CD4-positive, alpha-beta T cell (primary cell): ENCODE results near the gene ATAD2B. TPM values are rescaled to one million over a fixed set of nuclear protein-coding genes. Genes with fewer than 3 reads are reported as not detected.

Source experiments
- ATAC-seq: fragments of 200-7000 bp; cut with Tn5 transposase; one replicate; pipeline ENCODE4 v1.10.0; 2022; ENCODE audit warnings: mild to moderate bottlenecking; ENCODE audit not compliant: poor library complexity
- CTCF ChIA-PET: fragments of 350-600 bp; sonication (Branson Sonifier 250); formaldehyde crosslinking; loops from one replicate; lab custom pipeline; 2021; ENCODE audit warnings: antibody characterized with exemption, inconsistent platforms; lab: Charles Lee
- POLR2A ChIA-PET: fragments of 350-600 bp; sonication (Branson Sonifier 250); formaldehyde crosslinking; loops from one replicate; lab custom pipeline; 2021; ENCODE audit warnings: antibody characterized with exemption, inconsistent platforms; lab: Charles Lee
- DNase-seq, 14 experiments: peaks; one replicate each; pipeline ENCODE4 v3.0.0-alpha.2; 2013 to 2020; ENCODE audit warnings: mixed read lengths in 2 of 14
- H3K27ac ChIP-seq, 2 donors: one replicate each; pipeline versions ENCODE4 v1.5.1 to v1.7.0; 2013; ENCODE audit warnings: low read length in 2 of 2, low read depth in 1 of 2, mild to moderate bottlenecking in 1 of 2
- H3K27me3 ChIP-seq, 2 experiments: 1 replicate in 1 of 2; 2 replicates in 1 of 2; pipeline versions ENCODE4 v1.6.1 to v1.7.0; 2013; ENCODE audit warnings: low read length in 2 of 2, control low read depth in 1 of 2, mild to moderate bottlenecking in 1 of 2, moderate library complexity in 1 of 2; ENCODE audit not compliant: insufficient read depth in 2 of 2, control insufficient read depth in 1 of 2
- H3K36me3 ChIP-seq: one replicate; pipeline ENCODE4 v1.6.1; 2013; ENCODE audit warnings: low read length, control low read depth; ENCODE audit not compliant: insufficient read depth
- H3K4me1 ChIP-seq: one replicate; pipeline ENCODE4 v1.6.1; 2013; ENCODE audit warnings: low read length, control low read depth; ENCODE audit not compliant: insufficient read depth
- H3K4me3 ChIP-seq: one replicate; pipeline ENCODE4 v1.5.1; 2013; ENCODE audit warnings: mild to moderate bottlenecking, low read length, moderate library complexity
- H3K9me3 ChIP-seq, 2 experiments: 1 replicate in 1 of 2; 2 replicates in 1 of 2; pipeline versions ENCODE4 v1.6.1 to v1.7.0; 2013; ENCODE audit warnings: low read length in 2 of 2, mild to moderate bottlenecking in 2 of 2, control low read depth in 1 of 2, moderate library complexity in 1 of 2; ENCODE audit not compliant: control insufficient read depth in 1 of 2, insufficient read depth in 1 of 2
- H3K27ac Mint-ChIP-seq: one replicate; pipeline ENCODE4 v1.8.0; 2020; ENCODE audit warnings: mixed read lengths
- H3K27me3 Mint-ChIP-seq: one replicate; pipeline ENCODE4 v1.8.0; 2021; ENCODE audit warnings: mixed read lengths
- H3K36me3 Mint-ChIP-seq: one replicate; pipeline ENCODE4 v1.8.0; 2021; ENCODE audit warnings: low read depth, mixed read lengths
- H3K4me1 Mint-ChIP-seq: one replicate; pipeline ENCODE4 v1.8.0; 2021; ENCODE audit warnings: low read depth, mixed read lengths
- H3K4me3 Mint-ChIP-seq: one replicate; pipeline ENCODE4 v1.8.0; 2020; ENCODE audit warnings: mild to moderate bottlenecking, mixed read lengths
- H3K9me3 Mint-ChIP-seq: one replicate; pipeline ENCODE4 v1.8.0; 2020; ENCODE audit warnings: mixed read lengths
- CTCF ChIP-seq: fragments of 200-600 bp; IDR thresholded peaks from one replicate; pipeline ENCODE4 v1.8.0; 2022; ENCODE audit warnings: antibody characterized with exemption, mild to moderate bottlenecking
- intact Hi-C, 2 experiments: fragments of 100-400 bp; cut with DNase I in 1 of 2; cut with micrococcal nuclease in 1 of 2; formaldehyde crosslinking; loops; one replicate each; pipeline versions ENCODE4 v1.15.1 to v1.9.0; 2023 to 2025; cut with DNase I, micrococcal nuclease
- total RNA-seq, 174 experiments: library from RNA in 2 of 174; stranded (reverse) in 2 of 174; gene quantifications; one replicate each; pipeline ENCODE4 v1.2.3 and lab custom pipeline; 2021 to 2026

ATAD2B gene
- total RNA-seq, 2 experiments from 2014 or later: 30.7 to 35.4 TPM

GRCh38 chr2:23828986-23829385, 97.9 kb downstream of the ATAD2B start:
- no peaks in the 10 kb centered on the region for H3K9me3 Mint-ChIP-seq
- no peak overlapping the region for H3K4me3 Mint-ChIP-seq
- DNase-seq: no peak
- H3K27me3 Mint-ChIP-seq: no peaks in the 10 kb centered on the region
- intact Hi-C loops: loop anchor here in 1 of 2 experiments (5.0 kb wide), 1 partner anchor 553 kb away; no protein-coding TSS in a partner anchor
- H3K4me1 Mint-ChIP-seq: no peaks in the 10 kb centered on the region
- POLR2A ChIA-PET: no interaction called here
- Histone ChIP-seq H3K4me3 (no peak overlapping the region), H3K4me1 (no peaks in the 10 kb centered on the region), H3K36me3 (peaks cover 13% of the 10 kb centered on the region), H3K27ac (no peak overlapping the region), H3K27me3 (no peaks in the 10 kb centered on the region), H3K9me3 (no peaks in the 10 kb centered on the region)
- no peak overlapping the region for H3K27ac Mint-ChIP-seq
- CTCF ChIA-PET: interaction anchor here (1.0 kb wide), 1 partner anchor 256 kb away, joined by 3 read pairs; the partner anchor contains the start of gene TP53I3
- no peak for ATAC-seq
- peaks cover 37% of the 10 kb centered on the region for H3K36me3 Mint-ChIP-seq
- no peak for TF ChIP-seq CTCF

DNA sequence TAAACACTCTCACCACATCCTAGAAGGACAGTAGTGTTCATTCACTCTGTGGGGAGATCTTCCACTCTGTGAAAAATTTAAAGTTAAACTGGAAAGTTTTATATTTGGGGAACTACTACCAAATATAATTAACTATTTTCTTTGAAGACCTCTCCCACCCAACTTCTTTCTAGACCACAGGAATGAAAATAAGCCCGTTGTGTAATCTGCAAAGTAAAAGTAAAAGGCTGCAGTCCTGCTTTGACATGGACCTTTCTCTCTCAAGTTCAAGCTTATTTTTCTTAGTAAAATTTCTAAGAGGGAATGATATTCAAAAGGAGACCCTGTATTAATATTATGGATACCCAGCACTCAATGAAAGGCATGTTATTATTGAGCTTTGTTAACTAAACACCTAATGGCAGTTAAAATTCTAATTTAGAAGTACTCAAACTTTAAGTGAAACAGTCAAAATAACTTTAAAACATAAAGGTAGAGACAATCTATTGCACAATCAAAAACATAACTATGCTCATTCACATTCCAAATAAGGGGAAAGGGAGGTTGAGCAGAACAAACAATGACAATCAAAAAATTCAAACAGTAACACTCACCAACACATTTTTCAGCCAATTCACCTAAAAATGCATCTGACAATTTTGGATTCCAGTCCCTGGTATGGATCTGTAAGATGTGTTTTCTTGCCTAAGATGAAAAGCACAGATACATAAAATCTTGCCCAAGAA, 98.5 kb downstream of the ATAD2B start:
- intact Hi-C loops: loop anchor here in 1 of 2 experiments (5.0 kb wide), 1 partner anchor 554 kb away; no protein-coding TSS in a partner anchor
- ATAC-seq: no peak
- Histone ChIP-seq H3K4me1 (no peaks in the 10 kb centered on the region), H3K36me3 (peaks cover 14% of the 10 kb centered on the region), H3K4me3 (no peak overlapping the region), H3K27me3 (no peaks in the 10 kb centered on the region), H3K9me3 (no peaks in the 10 kb centered on the region), H3K27ac (no peak overlapping the region)
- no peak for TF ChIP-seq CTCF
- no peaks in the 10 kb centered on the region for H3K4me1 Mint-ChIP-seq
- no peak for DNase-seq
- CTCF ChIA-PET: interaction anchor here (1.0 kb wide), 1 partner anchor 256 kb away, joined by 3 read pairs; the partner anchor contains the start of gene TP53I3
- POLR2A ChIA-PET: no interaction called here
- no peaks in the 10 kb centered on the region for H3K27me3 Mint-ChIP-seq
- H3K36me3 Mint-ChIP-seq: peaks cover 39% of the 10 kb centered on the region
- H3K9me3 Mint-ChIP-seq: no peaks in the 10 kb centered on the region
- H3K4me3 Mint-ChIP-seq: no peak overlapping the region
- H3K27ac Mint-ChIP-seq: no peak overlapping the region

- H3K9me3 ChIP-seq: no peaks in the 10 kb centered on the region
- H3K36me3 ChIP-seq: peaks cover 23% of the 10 kb centered on the region
- no peaks in the 10 kb centered on the region for H3K4me1 Mint-ChIP-seq
- intact Hi-C loops: loop anchor here in 1 of 2 experiments (5.0 kb wide), 1 partner anchor 555 kb away; no protein-coding TSS in a partner anchor
- no peak overlapping the region for H3K27ac ChIP-seq
- POLR2A ChIA-PET: interaction anchor here (0.6 kb wide), 1 partner anchor 27 kb away, joined by 3 read pairs; no protein-coding TSS in a partner anchor
- H3K36me3 Mint-ChIP-seq: peaks cover 38% of the 10 kb centered on the region
- DNase-seq: no peak
- no peaks in the 10 kb centered on the region for H3K27me3 ChIP-seq
- ATAC-seq: no peak
- H3K4me1 ChIP-seq: no peaks in the 10 kb centered on the region
- H3K4me3 Mint-ChIP-seq: no peak overlapping the region
- CTCF ChIA-PET: interaction anchor here (1.1 to 2.2 kb wide), 2 partner anchors 23 to 257 kb away, joined by 3 to 10 read pairs; partner anchors contain the start of gene TP53I3
- TF ChIP-seq CTCF: no peak
- H3K27ac Mint-ChIP-seq: peak overlapping the region; percentile 43
- H3K9me3 Mint-ChIP-seq: no peaks in the 10 kb centered on the region
- no peaks in the 10 kb centered on the region for H3K27me3 Mint-ChIP-seq
- no peak overlapping the region for H3K4me3 ChIP-seq
Observed at GRCh38 chr2:23827287-23827686, 99.6 kb downstream of the ATAD2B start.
